H1 (cell line): ENCODE measurements around the gene TRAPPC12. TPM values are rescaled to one million over a fixed set of nuclear protein-coding genes. Genes with fewer than 3 reads are reported as not detected.

ENCODE experiments used
- CTCF ChIA-PET: fragments of 300-600 bp; sonication (Branson Sonifier 250); formaldehyde crosslinking; loops from one replicate; lab custom pipeline; 2021; ENCODE audit not compliant: partially characterized antibody; lab: Charles Lee
- POLR2A ChIA-PET: fragments of 300-600 bp; sonication (Branson Sonifier 250); formaldehyde crosslinking; loops from one replicate; lab custom pipeline; 2021; ENCODE audit warnings: inconsistent platforms; ENCODE audit not compliant: partially characterized antibody; lab: Charles Lee
- DNase-seq, 2 experiments: peaks; one replicate each; pipeline versions ENCODE4 v3.0.0 to v3.0.0-alpha.2; 2010 to 2022; ENCODE audit warnings: low spot score in 2 of 2, low read depth in 1 of 2, mixed read lengths in 1 of 2
- FAIRE-seq: peaks from 2 replicates; lab custom pipeline; 2011; peaks lifted over from hg19 to GRCh38; lab: Jason Lieb, UNC
- H2AFZ ChIP-seq: 2 replicates; pipeline ENCODE4 v1.8.1; 2012; ENCODE audit warnings: low read length, inconsistent platforms
- H2AK5ac ChIP-seq: 2 replicates; pipeline ENCODE4 v1.6.1; 2013; ENCODE audit warnings: low read depth, low read length
- H2BK120ac ChIP-seq: replicated peaks from 2 replicates; pipeline ENCODE3; 2013; ENCODE audit warnings: low read depth, low read length, inconsistent platforms
- H2BK12ac ChIP-seq: 2 replicates; pipeline ENCODE4 v1.6.1; 2013; ENCODE audit warnings: low read depth, low read length
- H2BK15ac ChIP-seq: 2 replicates; pipeline ENCODE4 v1.6.1; 2013; ENCODE audit warnings: low read length
- H2BK20ac ChIP-seq: 2 replicates; pipeline ENCODE4 v1.6.1; 2013; ENCODE audit warnings: low read length
- H2BK5ac ChIP-seq: 2 replicates; pipeline ENCODE4 v1.6.1; 2013; ENCODE audit warnings: low read depth, low read length
- H3K14ac ChIP-seq: 2 replicates; pipeline ENCODE4 v1.6.1; 2013; ENCODE audit warnings: inconsistent platforms; ENCODE audit not compliant: insufficient read length
- H3K18ac ChIP-seq: 2 replicates; pipeline ENCODE4 v1.6.1; 2013; ENCODE audit warnings: low read length; ENCODE audit errors: extremely low read depth
- H3K23ac ChIP-seq: 2 replicates; pipeline ENCODE4 v1.6.1; 2013; ENCODE audit warnings: inconsistent platforms; ENCODE audit not compliant: insufficient read length
- H3K23me2 ChIP-seq: 2 replicates; pipeline ENCODE4 v1.6.1; 2013; ENCODE audit warnings: low read depth, low read length
- H3K27ac ChIP-seq: 2 replicates; pipeline ENCODE4 v1.6.1; 2011; ENCODE audit warnings: low read depth, low read length, inconsistent platforms
- H3K27me3 ChIP-seq, 4 experiments: replicated peaks in 1 of 4; 1 replicate in 1 of 4; 2 replicates in 3 of 4; pipeline versions ENCODE4 v1.6.1 to v1.8.1; 2011 to 2013; ENCODE audit warnings: low read length in 3 of 4, mild to moderate bottlenecking in 3 of 4, inconsistent platforms in 2 of 4, mixed read lengths in 2 of 4, moderate library complexity in 1 of 4; ENCODE audit not compliant: control insufficient read depth in 3 of 4, insufficient read depth in 3 of 4; ENCODE audit errors: extremely low read depth in 1 of 4
- H3K36me3 ChIP-seq, 4 experiments: 2 replicates each; pipeline versions ENCODE4 v1.6.1 to v1.8.1; 2011 to 2013; ENCODE audit warnings: mild to moderate bottlenecking in 4 of 4, low read length in 3 of 4, moderate library complexity in 2 of 4, control low read depth in 1 of 4, inconsistent platforms in 1 of 4; ENCODE audit not compliant: insufficient read depth in 4 of 4, control insufficient read depth in 2 of 4
- H3K4ac ChIP-seq: replicated peaks from 2 replicates; pipeline ENCODE3; 2013; ENCODE audit warnings: low read length, low read depth, mixed read lengths, inconsistent platforms; ENCODE audit not compliant: insufficient read length
- H3K4me1 ChIP-seq, 4 experiments: replicated peaks in 1 of 4; 1 replicate in 1 of 4; 2 replicates in 3 of 4; pipeline versions ENCODE4 v1.6.1 to v1.8.1; 2011 to 2013; ENCODE audit warnings: low read length in 3 of 4, inconsistent platforms in 2 of 4, mixed read lengths in 1 of 4; ENCODE audit not compliant: insufficient read depth in 4 of 4, control insufficient read depth in 3 of 4
- H3K4me2 ChIP-seq, 2 experiments: 2 replicates each; pipeline versions ENCODE4 v1.6.1 to v1.8.1; 2011 to 2013; ENCODE audit warnings: low read depth in 2 of 2, low read length in 2 of 2, control low read depth in 1 of 2, inconsistent platforms in 1 of 2, mild to moderate bottlenecking in 1 of 2; ENCODE audit not compliant: insufficient read depth in 1 of 2
- H3K4me3 ChIP-seq, 4 experiments: fragments of 200-600, 300-600 bp in 1 of 4; sonication (generic), shearing (Covaris generic), sonication (Bioruptor Twin) in 1 of 4; 2 replicates each; pipeline versions ENCODE4 v1.5.1 to v1.8.1; 2011 to 2016; ENCODE audit warnings: low read length in 4 of 4, low read depth in 3 of 4, control low read depth in 2 of 4, inconsistent platforms in 2 of 4, mild to moderate bottlenecking in 2 of 4, mixed read lengths in 1 of 4, moderate library complexity in 1 of 4; ENCODE audit not compliant: insufficient read depth in 2 of 4; ENCODE audit errors: extremely low read depth in 1 of 4
- H3K56ac ChIP-seq: replicated peaks from 2 replicates; pipeline ENCODE3; 2013; ENCODE audit warnings: low read depth, mild to moderate bottlenecking, mixed read lengths, low read length, inconsistent platforms; ENCODE audit not compliant: insufficient read length
- H3K79me1 ChIP-seq: 2 replicates; pipeline ENCODE4 v1.6.1; 2013; ENCODE audit warnings: low read depth, low read length, control low read depth
- H3K79me2 ChIP-seq, 2 experiments: 2 replicates each; pipeline versions ENCODE4 v1.6.1 to v1.8.1; 2012 to 2013; ENCODE audit warnings: low read length in 2 of 2, mild to moderate bottlenecking in 2 of 2, inconsistent platforms in 1 of 2; ENCODE audit not compliant: insufficient read depth in 2 of 2, control insufficient read depth in 1 of 2
- H3K9ac ChIP-seq, 4 experiments: replicated peaks in 1 of 4; 1 replicate in 1 of 4; 2 replicates in 3 of 4; pipeline versions ENCODE4 v1.6.1 to v1.8.1; 2011 to 2013; ENCODE audit warnings: low read depth in 3 of 4, low read length in 3 of 4, control low read depth in 2 of 4, mild to moderate bottlenecking in 2 of 4, moderate library complexity in 2 of 4, inconsistent platforms in 1 of 4; ENCODE audit errors: extremely low read depth in 1 of 4
- H3K9me3 ChIP-seq, 2 experiments: 2 replicates each; pipeline versions ENCODE4 v1.6.1 to v1.8.1; 2012 to 2013; ENCODE audit warnings: mild to moderate bottlenecking in 2 of 2, moderate library complexity in 2 of 2, control low read depth in 1 of 2, inconsistent platforms in 1 of 2, low read depth in 1 of 2, low read length in 1 of 2, mixed read lengths in 1 of 2; ENCODE audit not compliant: insufficient read depth in 2 of 2
- H4K20me1 ChIP-seq, 2 experiments: replicated peaks in 1 of 2; 2 replicates each; pipeline versions ENCODE3 to v1.8.1; 2011 to 2013; ENCODE audit warnings: inconsistent platforms in 2 of 2, low read length in 2 of 2, mild to moderate bottlenecking in 1 of 2; ENCODE audit not compliant: insufficient read depth in 2 of 2, control insufficient read depth in 1 of 2
- H4K5ac ChIP-seq: 2 replicates; pipeline ENCODE4 v1.6.1; 2013; ENCODE audit warnings: low read length, low read depth, mixed read lengths, inconsistent platforms; ENCODE audit not compliant: insufficient read length
- H4K8ac ChIP-seq: 2 replicates; pipeline ENCODE4 v1.8.0; 2013; ENCODE audit warnings: mild to moderate bottlenecking, moderate library complexity, low read length, inconsistent platforms; ENCODE audit not compliant: insufficient read depth; ENCODE audit errors: extremely low read depth
- H4K91ac ChIP-seq: replicated peaks from 2 replicates; pipeline ENCODE3; 2013; ENCODE audit warnings: low read length, mixed read lengths, inconsistent platforms; ENCODE audit not compliant: insufficient read length
- CEBPB ChIP-seq: IDR thresholded peaks from 2 replicates; pipeline ENCODE4 v1.6.1; 2012; ENCODE audit warnings: low read depth, low read length
- JUND ChIP-seq: IDR thresholded peaks from 2 replicates; pipeline ENCODE4 v1.6.1; 2011; ENCODE audit warnings: mild to moderate bottlenecking, improper control_type of control experiment, low read length
- KDM5A ChIP-seq: fragments of 200-600 bp; IDR thresholded peaks from 2 replicates; pipeline ENCODE4 v1.7.1; 2012; ENCODE audit warnings: mild to moderate bottlenecking, low read length, inconsistent platforms, mixed read lengths
- RAD21 ChIP-seq, 2 experiments: IDR thresholded peaks in 1 of 2; conservative IDR thresholded peaks in 1 of 2; 2 replicates each; pipeline ENCODE4 v1.6.1; 2011; ENCODE audit warnings: low read depth in 2 of 2, low read length in 2 of 2, improper control_type of control experiment in 1 of 2, inconsistent platforms in 1 of 2, mild to moderate bottlenecking in 1 of 2, moderate library complexity in 1 of 2
- ZNF274 ChIP-seq: IDR thresholded peaks from 2 replicates; pipeline ENCODE4 v1.7.0; 2012; ENCODE audit warnings: low read length, borderline replicate concordance; ENCODE audit errors: extremely low read depth
- WGBS, 2 experiments: shearing (Covaris generic) in 1 of 2; methylation state at CpG; one replicate each; pipeline versions ENCODE4 v1.1.6 to v1.1.7; 2013 to 2015; ENCODE audit warnings: low lambda C conversion rate in 2 of 2, mixed read lengths in 2 of 2, inconsistent platforms in 1 of 2, low coverage in 1 of 2, missing lambda C conversion rate in 1 of 2; ENCODE audit not compliant: insufficient replicate concordance in 2 of 2, insufficient coverage in 1 of 2, insufficient read length in 1 of 2; ENCODE audit errors: extremely low coverage in 1 of 2, missing lambda C conversion rate in 1 of 2; 5-methylcytosine and 5-hydroxymethylcytosine counted together
- polyA plus RNA-seq, 7 experiments: library from polyadenylated mRNA; depleted of rRNA in 3 of 7; stranded (reverse) in 5 of 7; unstranded in 2 of 7; fragments of >200 nt in 5 of 7; fragments of 200-250 nt in 2 of 7; gene quantifications; 1 replicate in 5 of 7; 2 replicates in 1 of 7; 4 replicates in 1 of 7; pipeline versions ENCODE4 v1.2.1 to v1.2.3, GENCODE V29; 2011 to 2013; ENCODE audit warnings: missing spikeins in 2 of 7, mixed read lengths in 2 of 7
- total RNA-seq: library from RNA; stranded (reverse); fragmentation: NEBNext Ultra II Directional; extraction: Animal tissue kit (Norgen Biotek cat#: 25700); gene quantifications from 2 replicates; pipeline ENCODE4 v1.2.1, GENCODE V29; 2021
- TF ChIP-seq, protein P1 (sequence below): IDR thresholded peaks from 2 replicates; pipeline ENCODE4 v1.6.1; 2011; ENCODE audit warnings: low read depth, mild to moderate bottlenecking, low read length; ENCODE audit not compliant: insufficient read depth

TRAPPC12 gene
- total and polyA plus RNA-seq, 2 of the 8 experiments (the other 6 are each of a cell fraction or from before 2014, with no cell fraction given): 35.0 to 67.3 TPM

- H3K18ac ChIP-seq: no peak overlapping the region
- H3K79me1 ChIP-seq: peaks cover 11% of the 10 kb centered on the region
- no peak overlapping the region for H4K8ac ChIP-seq
- no peak overlapping the region for H2BK120ac ChIP-seq
- no peak overlapping the region for H3K9ac ChIP-seq
- no peaks in the 10 kb centered on the region for H3K23me2 ChIP-seq
- H3K4me3 ChIP-seq: no peak overlapping the region
- no peak overlapping the region for H3K14ac ChIP-seq
- 95% methylated on average over 62 of the region's 89 CpGs; no CpG with 5 or more reads in 1 of the 2 experiments for WGBS, 2 experiments
- ChIA-PET CTCF (no interaction called here), POLR2A (interaction anchor here (0.6 kb wide), 1 partner anchor 17 kb away, joined by 3 read pairs; no protein-coding TSS in a partner anchor)
- no peak overlapping the region for H4K5ac ChIP-seq
- DNase-seq (no peak), FAIRE-seq (no peak)
- H3K56ac ChIP-seq: no peak overlapping the region
- H4K20me1 ChIP-seq: peaks cover 0 to 4% of the 10 kb centered on the region in 2 experiments
- no peak overlapping the region for H3K23ac ChIP-seq
- no peaks in the 10 kb centered on the region for H3K4me1 ChIP-seq
- H3K4ac ChIP-seq: no peak overlapping the region
- no peak overlapping the region for H2AK5ac ChIP-seq
- no peak overlapping the region for H2BK15ac ChIP-seq
- H2BK5ac ChIP-seq: no peak overlapping the region
- H3K27me3 ChIP-seq: peaks cover 0 to 1% (median 0%) of the 10 kb centered on the region in 4 experiments; a peak in 1 of 7 replicates
- H2BK12ac ChIP-seq: no peak overlapping the region
- TF ChIP-seq, protein P1, sequence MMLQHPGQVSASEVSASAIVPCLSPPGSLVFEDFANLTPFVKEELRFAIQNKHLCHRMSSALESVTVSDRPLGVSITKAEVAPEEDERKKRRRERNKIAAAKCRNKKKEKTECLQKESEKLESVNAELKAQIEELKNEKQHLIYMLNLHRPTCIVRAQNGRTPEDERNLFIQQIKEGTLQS: no peak
- no peak for TF ChIP-seq RAD21 (IDR thresholded peaks at IDR 0.05 in 1 of 2, conservative IDR thresholded peaks at IDR 0.05 in 1 of 2; ENCODE audit: low read depth in 2 of 2, low read length in 2 of 2)
- no peak for TF ChIP-seq KDM5A
- TF ChIP-seq CEBPB: no peak
- TF ChIP-seq ZNF274: no peak
- no peak for TF ChIP-seq JUND
- no peak overlapping the region for H3K4me2 ChIP-seq
- H3K27ac ChIP-seq: no peak overlapping the region
- no peak overlapping the region for H2BK20ac ChIP-seq
- no peak overlapping the region for H2AFZ ChIP-seq
- peaks cover 5 to 23% (median 13%) of the 10 kb centered on the region in 4 experiments; a peak in 6 of 8 replicates for H3K36me3 ChIP-seq
- H4K91ac ChIP-seq: no peak overlapping the region
- no peaks in the 10 kb centered on the region for H3K9me3 ChIP-seq
- peaks cover 0 to 5% of the 10 kb centered on the region in 2 experiments; a peak in 2 of 4 replicates for H3K79me2 ChIP-seq
Measured at GRCh38 chr2:3387644-3388411, 8.3 kb downstream of the TRAPPC12 start.
